Stimulated activated CD4-positive, alpha-beta T cell treated with anti-CD3 and anti-CD28 coated beads, Interleukin-1b, Interleukin-23, amount 100 ng/mL, for 48 hours (primary cell): Measurements from ENCODE around the gene SLC22A7.

ENCODE experiments used
- DNase-seq: peaks from one replicate; pipeline ENCODE4 v3.0.0-alpha.2; 2020

SLC22A7 gene

DNA sequence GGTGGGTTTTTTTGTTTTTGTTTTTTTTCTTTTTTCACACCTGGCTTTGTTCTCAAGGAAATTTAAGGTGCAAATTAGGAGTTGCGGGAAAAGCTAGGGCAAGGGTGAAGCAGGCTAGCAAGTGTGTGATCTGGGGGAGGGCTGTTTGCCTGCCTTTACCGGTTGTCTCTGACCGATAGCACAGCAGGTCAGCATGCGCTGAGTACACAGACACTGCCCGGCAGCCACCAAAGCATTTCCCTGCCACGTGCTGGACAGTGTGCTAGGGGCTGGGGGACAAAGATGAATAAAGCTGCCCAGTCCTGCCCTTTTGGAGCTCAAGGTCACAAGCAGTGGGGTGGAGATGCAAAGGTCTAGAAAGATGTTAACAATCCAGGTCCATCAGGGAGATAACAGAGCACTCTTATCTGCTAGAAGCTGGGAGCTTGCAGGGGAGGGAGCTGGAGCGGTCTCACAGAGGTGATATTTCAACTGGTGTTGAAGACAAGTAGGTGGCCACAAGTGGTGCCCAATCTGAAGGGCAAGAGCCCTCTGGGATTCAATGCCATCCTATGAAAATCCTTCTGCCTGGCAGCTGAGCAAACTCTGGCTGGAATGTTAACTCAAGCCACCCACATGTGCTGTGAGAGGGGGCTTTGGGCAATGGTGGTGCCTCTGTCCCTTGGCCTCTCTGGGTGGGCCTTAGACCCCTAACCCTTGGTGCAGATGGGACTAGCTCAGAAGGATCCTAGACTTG, 30.3 kb upstream of the SLC22A7 start:
- no peak for DNase-seq

DNA sequence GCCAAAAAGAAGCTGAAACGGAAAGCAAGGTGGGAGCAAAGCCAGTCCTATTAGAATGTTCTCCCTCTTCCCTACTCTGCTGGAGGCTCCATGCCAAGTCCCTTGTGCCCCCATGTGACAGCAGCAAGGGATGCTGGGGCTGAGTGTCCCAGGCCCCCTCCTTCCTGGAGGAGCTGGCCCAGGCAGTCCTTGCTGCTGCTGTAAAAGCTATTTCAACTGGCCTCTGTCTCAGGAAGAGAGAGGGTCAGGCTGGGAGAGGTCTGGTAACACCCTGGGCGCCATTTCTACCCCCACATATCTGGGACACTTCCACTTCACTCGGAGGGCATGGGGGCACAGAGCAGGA, 29.7 kb upstream of the SLC22A7 start:
- no peak for DNase-seq

- DNase-seq, result no peak
These were observed 29.2 kb upstream of the SLC22A7 start for GRCh38 chr6:43268782-43269272.

DNA sequence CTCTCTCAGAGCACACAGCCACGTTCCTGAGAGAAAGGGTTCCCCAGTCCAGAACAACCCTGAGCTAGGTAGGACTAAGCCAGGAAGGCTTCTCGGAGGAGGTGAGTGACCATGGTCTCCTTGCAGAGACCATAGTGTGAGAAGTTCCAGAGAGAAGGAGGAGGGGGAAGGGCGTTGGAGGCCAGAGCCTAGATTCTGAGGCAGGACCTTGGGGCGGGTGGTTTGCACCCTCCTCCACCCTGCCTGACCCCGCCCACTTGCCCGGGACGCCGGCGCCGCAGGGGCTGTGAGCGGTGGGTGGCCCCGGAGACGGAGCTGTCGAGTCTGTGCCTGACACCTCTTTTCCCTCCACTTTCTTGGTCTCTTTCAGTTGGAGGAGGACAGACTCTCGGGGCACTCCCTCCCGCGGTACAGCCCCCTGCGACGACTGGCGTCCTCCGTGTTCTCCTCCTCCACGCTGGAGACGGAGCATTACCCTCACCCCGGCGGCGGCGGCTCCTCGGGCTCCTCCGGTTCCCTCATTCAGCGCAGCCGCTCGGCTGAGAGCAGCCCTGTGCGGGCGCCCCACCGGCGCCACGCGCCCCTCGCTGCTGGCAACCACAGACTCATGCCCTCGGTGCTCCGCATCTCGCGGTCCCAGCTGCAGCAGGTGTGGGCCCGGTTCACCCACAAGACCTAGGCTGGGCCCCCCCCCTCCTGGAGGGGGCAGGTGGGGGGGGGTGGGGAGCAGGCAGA, 28.6 kb upstream of the SLC22A7 start:
- peak; percentile 32 for DNase-seq

GRCh38 chr6:43271103-43271815, 26.8 kb upstream of the SLC22A7 start:
- DNase-seq, result no peak

DNA sequence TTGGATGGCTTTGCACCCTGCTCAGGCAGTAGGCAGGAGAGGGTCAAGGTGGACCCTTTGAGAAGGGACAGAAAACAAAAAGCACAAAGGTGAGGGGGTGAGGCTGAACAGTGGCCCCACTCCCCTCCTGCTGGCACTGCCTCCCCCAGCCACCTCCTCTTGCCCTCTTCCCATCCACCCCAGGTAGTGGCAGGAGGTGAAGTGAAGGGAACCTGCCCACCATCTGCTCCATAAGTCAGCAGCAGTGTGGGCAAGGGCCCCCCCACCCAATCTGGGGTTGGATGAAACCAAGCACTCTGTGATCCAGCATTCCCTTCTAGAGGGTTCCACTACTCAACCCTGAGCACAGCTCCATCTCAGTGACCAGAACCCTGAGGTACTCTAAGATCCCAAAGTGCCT, 26.1 kb upstream of the SLC22A7 start:
- DNase-seq, result no peak

DNA sequence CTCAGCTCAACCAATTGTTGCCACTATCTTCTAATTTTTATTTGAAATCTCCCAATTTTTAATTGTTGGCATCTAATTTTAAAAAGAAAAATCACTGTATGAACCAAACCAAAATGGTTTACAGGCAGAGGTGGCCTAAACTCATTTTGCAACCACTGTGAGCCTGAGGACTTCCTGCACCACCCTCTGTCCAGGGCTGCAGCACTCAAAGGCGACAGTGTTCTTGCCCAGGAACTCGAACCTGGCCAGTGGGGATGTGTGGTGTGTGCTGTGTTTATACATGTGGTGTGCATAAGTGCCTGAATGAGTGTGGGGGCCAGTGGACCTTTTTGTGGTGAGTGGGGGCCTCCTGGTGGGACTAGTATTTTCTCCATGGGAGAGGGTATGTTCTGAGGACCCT, 24.4 kb upstream of the SLC22A7 start:
- DNase-seq, result no peak

GRCh38 chr6:43274127-43274915, 23.7 kb upstream of the SLC22A7 start:
- no peak for DNase-seq

- DNase-seq, result no peak
These were observed 23.0 kb upstream of the SLC22A7 start for GRCh38 chr6:43274916-43275597.

DNA sequence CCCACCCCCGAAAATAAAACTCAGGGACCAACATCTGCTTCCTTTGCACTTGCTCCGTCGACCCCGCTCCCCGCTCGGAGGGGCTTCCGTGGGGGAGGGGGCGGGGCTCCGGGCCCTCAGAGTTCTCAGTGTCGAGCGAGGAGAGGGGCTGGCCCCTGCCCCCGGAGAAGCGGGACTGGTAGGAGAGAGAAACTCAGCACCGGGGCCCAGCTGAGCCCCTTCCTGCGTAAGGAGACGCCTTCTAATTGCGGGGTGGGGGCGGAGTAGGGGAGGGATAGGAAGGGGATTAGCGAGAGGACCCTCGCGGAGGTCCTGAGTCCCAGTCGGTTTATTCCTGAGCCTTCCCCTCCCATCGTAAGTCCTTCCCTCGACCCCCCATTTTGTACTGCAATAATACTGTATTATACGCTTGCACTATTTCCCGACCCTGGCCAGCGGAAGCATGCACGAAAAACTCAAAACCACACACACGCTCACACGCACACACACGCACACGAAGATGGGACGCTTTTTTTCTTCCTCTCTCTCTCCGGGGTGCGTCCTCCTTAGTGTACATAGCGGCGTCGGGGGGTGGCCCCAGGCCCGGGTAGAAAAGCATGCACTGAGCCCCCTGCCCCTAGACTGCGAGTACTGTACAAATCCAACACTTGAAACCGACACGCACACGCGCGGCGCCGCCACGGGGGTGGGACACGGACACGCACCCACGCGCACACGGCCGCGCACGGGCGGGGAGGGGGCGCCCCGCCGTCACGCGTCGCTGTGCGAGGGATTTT, 22.1 kb upstream of the SLC22A7 start:
- DNase-seq, result no peak

DNA sequence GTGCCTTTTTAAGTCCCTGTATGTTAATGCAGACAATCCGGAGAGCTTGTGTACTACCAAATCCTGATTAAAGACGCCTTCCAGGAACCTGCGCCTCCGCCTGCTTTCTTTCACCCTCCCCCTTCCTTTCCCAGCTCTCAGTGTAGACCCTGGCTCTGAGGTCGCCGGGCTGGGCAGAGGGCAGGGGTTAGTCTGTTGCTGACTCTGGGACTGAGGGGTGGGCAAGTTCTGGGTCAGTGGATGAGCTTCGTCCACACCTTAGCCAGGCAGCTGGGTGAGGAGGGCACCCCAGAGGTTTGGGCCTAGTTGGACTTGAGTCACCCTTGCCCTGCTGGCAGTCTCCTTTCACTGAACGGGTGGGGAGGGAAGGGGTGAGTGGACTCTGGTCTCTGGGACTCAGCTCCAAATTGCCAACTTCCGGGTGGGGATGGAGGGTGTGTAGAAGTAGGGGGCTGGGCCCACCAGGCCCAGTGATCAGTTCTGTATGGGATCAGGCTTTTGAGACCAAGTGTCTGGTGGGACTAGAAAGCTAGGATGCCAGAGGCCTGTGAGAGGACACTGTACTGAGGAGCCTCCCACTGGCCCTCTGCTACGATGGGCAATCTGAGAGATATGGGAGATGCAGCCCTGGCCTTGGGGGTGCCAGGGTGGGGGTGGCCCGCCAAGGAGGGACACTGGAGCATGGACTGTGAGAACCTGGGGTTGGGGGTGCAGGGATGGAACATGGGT, 21.3 kb upstream of the SLC22A7 start:
- no peak for DNase-seq

DNA sequence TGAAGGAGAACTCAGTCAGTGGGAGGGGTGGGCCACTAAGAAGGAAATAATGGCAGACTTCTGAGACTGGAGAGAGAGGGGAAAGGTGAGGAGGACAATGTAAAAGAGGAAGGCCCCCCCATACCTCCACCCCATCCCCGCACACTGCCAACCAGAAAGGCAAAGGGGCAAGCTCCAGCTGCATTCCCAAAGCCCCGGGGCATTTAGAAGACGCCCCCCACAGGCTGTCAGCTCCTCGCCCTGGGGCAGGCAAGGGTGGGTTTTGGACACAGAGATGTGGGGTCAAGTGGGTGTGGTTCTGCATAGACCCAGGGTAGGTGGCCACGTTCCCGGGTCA, 20.8 kb upstream of the SLC22A7 start:
- no peak for DNase-seq

- no peak for DNase-seq
These were observed 20.2 kb upstream of the SLC22A7 start for GRCh38 chr6:43277643-43278523.

- DNase-seq, result no peak
These were observed 19.5 kb upstream of the SLC22A7 start for GRCh38 chr6:43278524-43279078.

DNA sequence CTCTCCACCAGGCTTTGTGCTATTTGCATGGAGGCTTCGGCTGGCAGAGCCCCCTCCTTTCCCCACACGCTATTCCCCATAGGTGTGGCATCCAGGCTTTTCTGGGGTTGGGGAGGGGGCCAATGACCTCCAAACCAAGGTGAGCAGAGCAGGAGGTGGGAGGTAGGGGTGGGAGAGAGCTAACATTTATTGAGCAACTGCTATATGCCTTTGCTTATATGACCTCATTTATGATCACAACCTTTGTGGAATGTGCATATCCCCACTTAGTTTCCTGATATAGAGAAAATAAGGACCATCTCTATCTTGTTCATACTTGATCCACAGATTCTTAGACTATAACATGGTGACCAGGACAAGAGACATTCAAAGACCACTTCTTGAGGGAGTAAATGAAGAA, 17.8 kb upstream of the SLC22A7 start:
- DNase-seq, result no peak

- DNase-seq, result no peak
These were observed 16.0 kb upstream of the SLC22A7 start for GRCh38 chr6:43282060-43282459.

GRCh38 chr6:43282636-43283513, 15.2 kb upstream of the SLC22A7 start:
- DNase-seq, result no peak

DNA sequence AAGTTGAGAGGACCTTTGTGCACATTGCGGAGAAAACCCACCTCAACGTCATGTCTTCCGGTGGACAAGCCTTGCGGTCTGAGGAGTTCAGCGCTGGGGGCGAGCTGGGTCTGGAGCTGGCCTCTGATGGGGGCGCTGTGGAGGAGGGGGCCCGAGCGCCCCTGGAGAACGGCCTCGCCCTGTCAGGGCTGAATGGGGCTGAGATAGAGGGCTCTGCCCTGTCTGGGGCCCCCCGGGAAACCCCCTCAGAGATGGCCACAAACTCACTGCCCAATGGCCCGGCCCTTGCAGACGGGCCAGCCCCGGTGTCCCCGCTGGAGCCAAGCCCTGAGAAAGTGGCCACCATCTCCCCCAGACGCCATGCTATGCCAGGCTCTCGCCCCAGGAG, 14.6 kb upstream of the SLC22A7 start:
- no peak for DNase-seq

DNA sequence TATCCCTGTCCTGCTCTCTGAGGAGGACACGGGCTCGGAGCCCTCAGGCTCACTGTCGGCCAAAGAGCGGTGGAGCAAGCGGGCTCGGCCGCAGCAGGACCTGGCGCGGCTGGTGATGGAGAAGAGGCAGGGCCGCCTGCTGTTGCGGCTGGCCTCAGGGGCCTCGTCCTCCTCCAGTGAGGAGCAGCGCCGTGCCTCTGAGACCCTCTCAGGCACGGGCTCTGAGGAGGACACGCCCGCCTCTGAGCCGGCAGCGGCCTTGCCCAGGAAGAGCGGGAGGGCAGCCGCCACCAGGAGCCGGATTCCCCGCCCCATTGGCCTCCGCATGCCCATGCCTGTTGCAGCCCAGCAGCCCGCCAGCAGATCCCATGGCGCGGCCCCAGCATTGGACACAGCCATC, 14.2 kb upstream of the SLC22A7 start:
- no peak for DNase-seq
